Activated CD8-positive, alpha-beta T cell treated with anti-CD3 and anti-CD28 coated beads, Interleukin-2, amount 10 ng/mL, durations not matched to agents 7 days and 5 days (primary cell): Measurements from ENCODE around the gene ERC2. TPM values are rescaled to one million over a fixed set of nuclear protein-coding genes. Genes with fewer than 3 reads are reported as not detected.

Experiments
- ATAC-seq: fragments of 150-1000 bp; cut with Tn5 transposase; one replicate; pipeline ENCODE4 v1.10.0; 2021; ENCODE audit warnings: moderate library complexity
- CTCF ChIA-PET: fragments of 350-600 bp; sonication (Branson Sonifier 250); formaldehyde crosslinking; loops from one replicate; lab custom pipeline; 2021; ENCODE audit warnings: antibody characterized with exemption; lab: Charles Lee
- POLR2A ChIA-PET: fragments of 350-600 bp; sonication (Branson Sonifier 250); formaldehyde crosslinking; loops from one replicate; lab custom pipeline; 2021; ENCODE audit warnings: antibody characterized with exemption; lab: Charles Lee
- DNase-seq: peaks from one replicate; pipeline ENCODE4 v3.0.0-alpha.2; 2020
- H3K27ac Mint-ChIP-seq: one replicate; pipeline ENCODE4 v1.8.0; 2021; ENCODE audit warnings: mild to moderate bottlenecking, mixed read lengths
- H3K27me3 Mint-ChIP-seq: one replicate; pipeline ENCODE4 v1.8.0; 2021; ENCODE audit warnings: low read depth, mixed read lengths
- H3K36me3 Mint-ChIP-seq: one replicate; pipeline ENCODE4 v1.8.0; 2021; ENCODE audit warnings: low read depth, mixed read lengths
- H3K4me1 Mint-ChIP-seq: one replicate; pipeline ENCODE4 v1.8.0; 2021; ENCODE audit warnings: low read depth, mixed read lengths
- H3K4me3 Mint-ChIP-seq: one replicate; pipeline ENCODE4 v1.8.0; 2021; ENCODE audit warnings: mild to moderate bottlenecking, mixed read lengths
- H3K9me3 Mint-ChIP-seq: one replicate; pipeline ENCODE4 v1.8.0; 2022; ENCODE audit warnings: mixed read lengths; ENCODE audit not compliant: insufficient read depth
- total RNA-seq, 2 experiments: library from RNA; stranded (reverse); gene quantifications; one replicate each; pipeline ENCODE4 v1.2.3, GENCODE V29; 2021

The ERC2 gene
- total RNA-seq, 2 experiments from 2014 or later, result not detected

DNA sequence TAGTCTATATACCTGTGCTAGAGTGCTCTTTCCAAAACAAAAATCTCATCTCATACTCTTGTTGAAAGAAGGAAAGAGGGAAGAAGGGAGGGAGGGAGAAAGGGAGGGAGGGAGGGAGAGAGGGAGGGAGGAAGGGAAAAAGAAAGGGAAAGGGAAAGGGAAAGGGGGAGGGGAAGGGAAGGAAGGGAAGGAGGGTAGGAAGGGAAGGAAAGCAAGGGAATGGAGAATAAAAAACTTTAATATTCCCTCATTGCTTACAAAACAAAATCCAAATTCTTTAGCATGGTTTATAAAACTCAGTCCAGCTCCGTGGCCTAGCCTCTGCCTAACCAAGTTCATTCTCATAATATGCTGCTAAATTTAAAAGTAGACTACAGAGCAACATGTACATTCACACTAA lies 104.5 kb downstream of the ERC2 start:
- H3K36me3 Mint-ChIP-seq, result no peaks in the 10 kb centered on the region
- H3K4me1 Mint-ChIP-seq, result no peaks in the 10 kb centered on the region
- peaks cover 14% of the 10 kb centered on the region for H3K27me3 Mint-ChIP-seq
- ATAC-seq (no peak), DNase-seq (no peak)
- POLR2A ChIA-PET, result no interaction called here
- CTCF ChIA-PET, result interaction anchor here (1.4 kb wide), 1 partner anchor 16 kb away, joined by 3 read pairs; no protein-coding TSS in a partner anchor
- no peak overlapping the region for H3K27ac Mint-ChIP-seq
- no peak overlapping the region for H3K4me3 Mint-ChIP-seq
- H3K9me3 Mint-ChIP-seq, result no peaks in the 10 kb centered on the region

DNA sequence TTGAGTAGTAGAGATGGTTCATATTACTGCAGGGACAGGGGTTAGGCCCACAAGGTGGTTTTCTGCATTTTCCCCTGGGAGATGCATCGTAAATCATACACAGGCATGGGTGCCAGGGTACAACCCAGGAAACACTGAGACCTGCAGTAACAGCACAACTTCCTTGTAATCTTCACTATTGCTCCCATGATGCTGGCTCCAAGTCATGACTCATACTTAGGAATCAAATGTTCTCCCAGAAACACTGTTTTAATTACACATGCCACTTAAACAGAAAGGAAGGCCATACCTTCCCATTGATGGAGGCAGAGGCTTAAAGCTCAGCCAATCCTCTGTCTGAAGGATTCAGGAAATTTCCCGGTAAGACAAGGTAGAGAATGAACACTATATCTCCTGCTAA lies 106.5 kb downstream of the ERC2 start:
- no peaks in the 10 kb centered on the region for H3K9me3 Mint-ChIP-seq
- no peak for DNase-seq
- CTCF ChIA-PET, result no interaction called here
- no peaks in the 10 kb centered on the region for H3K4me1 Mint-ChIP-seq
- ATAC-seq, result no peak
- no peak overlapping the region for H3K4me3 Mint-ChIP-seq
- H3K36me3 Mint-ChIP-seq, result no peaks in the 10 kb centered on the region
- H3K27ac Mint-ChIP-seq, result no peak overlapping the region
- POLR2A ChIA-PET, result no interaction called here
- peaks cover 11% of the 10 kb centered on the region for H3K27me3 Mint-ChIP-seq

DNA sequence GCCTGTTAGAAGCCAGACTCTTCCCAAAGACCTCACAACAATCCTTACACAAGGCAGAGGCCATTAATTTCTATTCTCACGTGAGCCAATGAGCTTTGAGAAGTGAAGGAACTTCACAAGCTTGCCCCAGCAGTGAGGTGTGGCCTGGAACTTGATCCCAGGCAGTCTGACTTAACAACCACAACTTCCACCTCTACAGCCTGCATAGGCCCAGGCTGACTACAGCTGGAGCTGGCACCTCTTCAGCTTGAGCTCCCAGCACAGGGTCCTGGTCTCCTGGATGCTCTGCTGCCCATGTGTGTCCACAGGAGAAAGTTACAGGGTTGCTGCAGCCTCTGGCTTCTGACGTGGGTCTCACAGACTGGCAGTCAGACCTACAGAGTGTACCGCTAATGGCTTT lies 111.0 kb downstream of the ERC2 start:
- POLR2A ChIA-PET, result no interaction called here

GRCh38 chr3:56356808-56357207 lies 111.5 kb downstream of the ERC2 start:
- ATAC-seq (no peak), DNase-seq (no peak)
- no peak overlapping the region for H3K27ac Mint-ChIP-seq
- H3K9me3 Mint-ChIP-seq, result no peaks in the 10 kb centered on the region
- H3K4me1 Mint-ChIP-seq, result no peaks in the 10 kb centered on the region
- CTCF ChIA-PET, result interaction anchor here (0.8 to 1.4 kb wide), 2 partner anchors 9 to 17 kb away, joined by 3 to 5 read pairs; no protein-coding TSS in a partner anchor
- no peaks in the 10 kb centered on the region for H3K36me3 Mint-ChIP-seq
- H3K27me3 Mint-ChIP-seq, result peaks cover under 1% of the 10 kb centered on the region
- POLR2A ChIA-PET, result no interaction called here
- no peak overlapping the region for H3K4me3 Mint-ChIP-seq

More for the DNA sequence above, 111.0 kb downstream of the ERC2 start:
- ATAC-seq (no peak), DNase-seq (no peak)
- Mint-ChIP-seq H3K4me3 (no peak overlapping the region), H3K27ac (no peak overlapping the region), H3K4me1 (no peaks in the 10 kb centered on the region), H3K36me3 (no peaks in the 10 kb centered on the region), H3K27me3 (peaks cover 3% of the 10 kb centered on the region), H3K9me3 (no peaks in the 10 kb centered on the region)
- CTCF ChIA-PET, result interaction anchor here (1.4 kb wide), 1 partner anchor 17 kb away, joined by 3 read pairs; no protein-coding TSS in a partner anchor

- Mint-ChIP-seq H3K27me3 (no peaks in the 10 kb centered on the region), H3K9me3 (no peaks in the 10 kb centered on the region), H3K4me1 (no peaks in the 10 kb centered on the region), H3K36me3 (no peaks in the 10 kb centered on the region), H3K27ac (no peak overlapping the region), H3K4me3 (no peak overlapping the region)
- ChIA-PET POLR2A (no interaction called here), CTCF (no interaction called here)
- DNase-seq (no peak), ATAC-seq (no peak)
Observed at GRCh38 chr3:56355570-56356185, 112.6 kb downstream of the ERC2 start.

GRCh38 chr3:56351537-56351936 lies 116.7 kb downstream of the ERC2 start:
- no peak for DNase-seq

GRCh38 chr3:56347219-56347871 lies 120.9 kb downstream of the ERC2 start:
- H3K9me3 Mint-ChIP-seq, result no peaks in the 10 kb centered on the region
- DNase-seq (peak; percentile 52), ATAC-seq (peak; percentile 39)
- ChIA-PET CTCF (interaction anchor here (0.7 to 1.8 kb wide), 7 partner anchors 9 to 103 kb away, joined by 3 to 7 read pairs (median 3); no protein-coding TSS in a partner anchor), POLR2A (no interaction called here)
- H3K4me1 Mint-ChIP-seq, result no peaks in the 10 kb centered on the region
- no peak overlapping the region for H3K27ac Mint-ChIP-seq
- no peak overlapping the region for H3K4me3 Mint-ChIP-seq
- H3K27me3 Mint-ChIP-seq, result peaks cover 2% of the 10 kb centered on the region
- H3K36me3 Mint-ChIP-seq, result no peaks in the 10 kb centered on the region

More at GRCh38 chr3:56351537-56351936, 116.7 kb downstream of the ERC2 start:
- no peak for ATAC-seq
- Mint-ChIP-seq H3K4me3 (no peak overlapping the region), H3K27me3 (peaks cover 2% of the 10 kb centered on the region), H3K36me3 (no peaks in the 10 kb centered on the region), H3K9me3 (no peaks in the 10 kb centered on the region), H3K27ac (no peak overlapping the region), H3K4me1 (no peaks in the 10 kb centered on the region)
- ChIA-PET POLR2A (no interaction called here), CTCF (no interaction called here)

- no peak for DNase-seq
- Mint-ChIP-seq H3K27ac (no peak overlapping the region), H3K9me3 (no peaks in the 10 kb centered on the region), H3K4me3 (no peak overlapping the region), H3K36me3 (no peaks in the 10 kb centered on the region), H3K4me1 (no peaks in the 10 kb centered on the region), H3K27me3 (peaks cover 3% of the 10 kb centered on the region)
- POLR2A ChIA-PET, result no interaction called here
- CTCF ChIA-PET, result interaction anchor here (0.6 kb wide), 1 partner anchor 1496 kb away, joined by 3 read pairs; no protein-coding TSS in a partner anchor
- ATAC-seq, result no peak
Observed at GRCh38 chr3:56342475-56342874, 125.8 kb downstream of the ERC2 start.

- no peaks in the 10 kb centered on the region for H3K36me3 Mint-ChIP-seq
- no peak for DNase-seq
- ChIA-PET POLR2A (no interaction called here), CTCF (interaction anchor here (0.7 to 1.7 kb wide), 4 partner anchors 18 to 650 kb away, joined by 3 to 8 read pairs (median 3); no protein-coding TSS in a partner anchor)
- no peak for ATAC-seq
- no peaks in the 10 kb centered on the region for H3K9me3 Mint-ChIP-seq
- peaks cover 3% of the 10 kb centered on the region for H3K27me3 Mint-ChIP-seq
- no peak overlapping the region for H3K27ac Mint-ChIP-seq
- no peak overlapping the region for H3K4me3 Mint-ChIP-seq
- H3K4me1 Mint-ChIP-seq, result no peaks in the 10 kb centered on the region
Observed at GRCh38 chr3:56339671-56340070, 128.6 kb downstream of the ERC2 start.

DNA sequence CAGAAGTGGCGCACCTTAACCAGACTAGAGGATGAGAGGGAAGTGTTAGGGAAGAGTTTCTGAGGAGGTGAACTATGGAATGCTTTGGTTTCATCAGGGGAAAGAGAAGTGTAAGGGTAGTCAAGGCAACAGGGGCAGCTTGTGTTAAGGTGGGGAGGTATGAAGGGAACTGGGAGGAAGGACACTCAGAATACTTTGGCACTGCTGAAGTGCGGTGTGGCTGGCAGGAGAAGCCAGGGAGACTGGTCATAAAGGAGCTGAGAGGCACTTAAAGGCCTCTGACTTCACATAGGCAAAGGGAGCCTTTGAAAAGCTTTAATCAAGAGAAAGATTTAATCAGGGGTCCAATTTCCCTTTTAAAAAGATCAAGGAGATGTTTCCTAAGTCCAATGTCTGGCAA lies 129.0 kb downstream of the ERC2 start:
- POLR2A ChIA-PET, result no interaction called here
- CTCF ChIA-PET, result no interaction called here
- DNase-seq, result no peak
- no peak overlapping the region for H3K4me3 Mint-ChIP-seq
- H3K36me3 Mint-ChIP-seq, result no peaks in the 10 kb centered on the region
- no peaks in the 10 kb centered on the region for H3K9me3 Mint-ChIP-seq
- no peak for ATAC-seq
- H3K27ac Mint-ChIP-seq, result no peak overlapping the region
- H3K4me1 Mint-ChIP-seq, result no peaks in the 10 kb centered on the region
- peaks cover 3% of the 10 kb centered on the region for H3K27me3 Mint-ChIP-seq

GRCh38 chr3:56336023-56336422 lies 132.2 kb downstream of the ERC2 start:
- no peaks in the 10 kb centered on the region for H3K36me3 Mint-ChIP-seq
- CTCF ChIA-PET, result interaction anchor here (1.8 kb wide), 1 partner anchor 11 kb away, joined by 7 read pairs; no protein-coding TSS in a partner anchor
- no peaks in the 10 kb centered on the region for H3K9me3 Mint-ChIP-seq
- DNase-seq (no peak), ATAC-seq (no peak)
- POLR2A ChIA-PET, result no interaction called here
- peaks cover 10% of the 10 kb centered on the region for H3K27me3 Mint-ChIP-seq
- H3K27ac Mint-ChIP-seq, result no peak overlapping the region
- H3K4me1 Mint-ChIP-seq, result no peaks in the 10 kb centered on the region
- H3K4me3 Mint-ChIP-seq, result no peak overlapping the region

DNA sequence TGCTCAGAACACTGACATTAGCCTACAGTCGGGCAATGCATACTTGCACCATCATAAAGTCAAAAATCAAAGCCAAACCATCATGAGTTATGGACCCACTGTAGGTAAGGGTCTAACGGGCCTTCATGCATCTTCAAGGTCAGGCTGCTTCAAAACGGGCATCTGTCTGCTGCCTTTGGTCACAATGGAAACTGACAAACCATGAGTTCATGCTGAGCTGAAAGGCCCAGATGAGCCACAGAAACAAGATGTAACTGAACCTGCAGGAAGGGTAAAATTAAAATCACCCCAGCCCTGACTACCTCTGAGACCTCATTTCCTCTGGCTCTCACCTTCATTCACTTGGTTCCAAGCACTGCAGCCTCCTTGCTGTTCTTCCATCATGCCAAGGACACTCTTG lies 143.8 kb downstream of the ERC2 start:
- Mint-ChIP-seq H3K9me3 (no peaks in the 10 kb centered on the region), H3K4me1 (no peaks in the 10 kb centered on the region), H3K27me3 (peaks cover 4% of the 10 kb centered on the region), H3K4me3 (no peak overlapping the region), H3K27ac (no peak overlapping the region), H3K36me3 (no peaks in the 10 kb centered on the region)
- ChIA-PET POLR2A (no interaction called here), CTCF (no interaction called here)
- DNase-seq (no peak), ATAC-seq (no peak)
